HG02870 (cell line): Measurements from ENCODE around the gene MEIOC.
"Not testable (repeated sequence)": the region's sequence is repeated elsewhere in the genome, so short reads cannot be mapped to it uniquely, and the experiment has no call there.

ENCODE experiments used
- ATAC-seq: cut with Tn5 transposase; IDR thresholded peaks from one replicate; pipeline ENCODE4 v1.9.1; 2021; ENCODE audit warnings: mild to moderate bottlenecking, moderate library complexity; ENCODE audit not compliant: unreplicated experiment

MEIOC gene

DNA sequence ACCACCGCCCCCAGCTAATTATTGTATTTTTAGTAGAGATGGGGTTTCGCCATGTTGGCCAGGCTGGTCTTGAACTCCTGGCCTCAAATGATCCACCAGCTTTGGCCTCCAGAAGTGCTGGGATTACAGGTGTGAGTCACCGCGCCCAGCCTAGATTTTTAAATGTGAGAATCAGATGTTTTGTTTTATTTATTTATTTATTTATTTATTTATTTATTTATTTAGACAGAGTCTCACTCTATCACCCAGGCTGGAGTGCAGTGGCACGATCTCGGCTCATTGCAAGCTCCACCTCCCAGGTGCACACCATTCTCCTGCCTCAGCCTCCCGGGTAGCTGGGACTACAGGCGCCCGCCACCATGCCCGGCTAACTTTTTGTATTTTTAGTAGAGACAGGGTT is 44.0 kb downstream of the MEIOC start:
- not testable (repeated sequence) for ATAC-seq

GRCh38 chr17:44707755-44708400 is 51.6 kb downstream of the MEIOC start:
- ATAC-seq: no peak

GRCh38 chr17:44708401-44709263 is 52.4 kb downstream of the MEIOC start, which contains the start of gene DBF4B:
DBF4B (plus strand) TSS chr17:44708665; CDS start chr17:44708821, 156 bp downstream.
- no peak for ATAC-seq

DNA sequence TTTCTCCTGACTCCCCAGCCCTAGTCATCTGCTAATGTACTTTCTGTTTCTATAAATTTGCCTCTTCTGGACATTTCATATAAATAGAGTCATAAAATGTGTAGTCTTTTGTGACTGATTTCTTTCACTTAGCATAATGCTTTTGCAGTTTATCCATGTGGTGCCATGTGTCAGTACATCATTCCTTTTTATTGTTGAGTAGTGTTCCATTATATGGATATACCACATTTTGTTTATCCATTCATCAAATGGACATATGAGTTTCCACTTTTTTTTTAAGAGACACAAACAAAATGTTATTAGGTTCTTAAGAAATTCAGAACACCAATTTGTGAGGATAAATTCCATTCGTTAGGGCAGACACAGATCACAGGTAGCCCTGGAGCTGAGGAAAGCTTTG is 63.2 kb downstream of the MEIOC start:
- no peak for ATAC-seq

GRCh38 chr17:44722254-44722653 is 66.0 kb downstream of the MEIOC start:
- ATAC-seq: no peak
